Measurements from ENCODE around the gene FBXO45. TPM values are rescaled to one million over a fixed set of nuclear protein-coding genes. Genes with fewer than 3 reads are reported as not detected.

FBXO45 gene
- total and polyA plus RNA-seq, 10 of the 15 experiments (the other 5 are each of a cell fraction or from before 2014, with no cell fraction given), result 4.0 to 17.3 (median 11.8) TPM

GRCh38 chr3:196528639-196529233 is 39.7 kb upstream of the FBXO45 start (continued):
- TF ChIP-seq BHLHE40 (IDR thresholded peaks at IDR 0.05; ENCODE audit: borderline replicate concordance in 1 of 2, low read depth in 2 of 2, low read length in 1 of 2) (no peak), SMARCA5 (IDR thresholded peaks at IDR 0.05) (peak; percentile 72; the same call in 1 of the 2 replicates), ZBTB33 (IDR thresholded peaks at IDR 0.05) (no peak), PAX5 (IDR thresholded peaks at IDR 0.05; ENCODE audit: borderline replicate concordance, low read depth, low read length) (peak; percentile 17; the same call in 1 of the 2 replicates), CUX1 (IDR thresholded peaks at IDR 0.05; ENCODE audit: insufficient replicate concordance, low read depth, low read length) (no peak), ATF2 (IDR thresholded peaks at IDR 0.05; ENCODE audit: low read length) (no peak), PML (IDR thresholded peaks at IDR 0.05; ENCODE audit: low read length) (0 out of 2 replicates have a peak, but pooled peaks have one; percentile 65), NKRF (conservative IDR thresholded peaks at IDR 0.05) (0 out of 2 replicates have a peak, but pooled peaks have one; percentile 35), CBFB (IDR thresholded peaks at IDR 0.05; ENCODE audit: low read depth) (no peak), DPF2 (IDR thresholded peaks at IDR 0.05) (peak; percentile 23; the same call in 1 of the 2 replicates), MAX (IDR thresholded peaks at IDR 0.05; ENCODE audit: low read depth, low read length) (no peak), NRF1 (conservative IDR thresholded peaks at IDR 0.05; ENCODE audit: low read depth, low read length) (no peak), YY1 (IDR thresholded peaks at IDR 0.05; ENCODE audit: low read depth, low read length) (peak; percentile 94), RBBP5 (conservative IDR thresholded peaks at IDR 0.05) (no peak), EED (IDR thresholded peaks at IDR 0.05; ENCODE audit: low read depth) (peak; percentile 38; the same call in 1 of the 2 replicates), MEF2A (IDR thresholded peaks at IDR 0.05; ENCODE audit: insufficient read depth, low read depth, low read length) (peak; percentile 62; the same call in 1 of the 2 replicates), SMAD5 (IDR thresholded peaks at IDR 0.05; ENCODE audit: low read depth) (peak; percentile 90), RB1 (IDR thresholded peaks at IDR 0.05; ENCODE audit: borderline replicate concordance) (peak; percentile 26; the same call in 1 of the 2 replicates), IRF3 (IDR thresholded peaks at IDR 0.05) (no peak)
